ENCODE data around the gene GIMD1. TPM values are rescaled to one million over a fixed set of nuclear protein-coding genes. Genes with fewer than 3 reads are reported as not detected.
A peak's percentile ranks its signal among the peaks of the same experiment; 100 is the strongest.

GIMD1 gene
- total RNA-seq, 1 donor from 2014 or later: not detected

DNA sequence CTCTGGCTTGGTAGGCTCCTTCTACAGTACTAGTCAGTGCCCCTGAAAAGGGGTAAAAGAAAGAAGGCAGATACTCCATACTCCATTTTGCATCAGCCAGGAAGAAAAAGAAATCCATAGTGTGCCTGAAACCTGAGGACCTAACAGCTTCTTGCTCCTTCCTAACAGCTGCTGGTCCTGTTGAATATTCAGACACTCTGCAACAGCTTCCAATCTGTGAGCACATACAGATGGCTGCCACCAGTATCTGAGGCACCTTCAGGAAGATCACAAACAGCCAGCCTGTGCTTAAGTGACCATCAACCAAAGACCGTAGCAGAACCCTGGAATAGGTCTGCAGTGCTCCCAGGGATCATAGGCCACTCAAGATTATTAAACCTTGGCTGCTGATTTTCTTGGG is 4.3 kb downstream of the GIMD1 start:
- ATAC-seq (no peak), DNase-seq (no peak)
- no peak overlapping the region for H3K27ac ChIP-seq
- H3K27me3 ChIP-seq (ENCODE audit: low read depth): no peaks in the 10 kb centered on the region
- intact Hi-C loops (cut with DNase I): no loop called here
- H3K4me1 ChIP-seq: no peaks in the 10 kb centered on the region
- TF ChIP-seq, protein P1, sequence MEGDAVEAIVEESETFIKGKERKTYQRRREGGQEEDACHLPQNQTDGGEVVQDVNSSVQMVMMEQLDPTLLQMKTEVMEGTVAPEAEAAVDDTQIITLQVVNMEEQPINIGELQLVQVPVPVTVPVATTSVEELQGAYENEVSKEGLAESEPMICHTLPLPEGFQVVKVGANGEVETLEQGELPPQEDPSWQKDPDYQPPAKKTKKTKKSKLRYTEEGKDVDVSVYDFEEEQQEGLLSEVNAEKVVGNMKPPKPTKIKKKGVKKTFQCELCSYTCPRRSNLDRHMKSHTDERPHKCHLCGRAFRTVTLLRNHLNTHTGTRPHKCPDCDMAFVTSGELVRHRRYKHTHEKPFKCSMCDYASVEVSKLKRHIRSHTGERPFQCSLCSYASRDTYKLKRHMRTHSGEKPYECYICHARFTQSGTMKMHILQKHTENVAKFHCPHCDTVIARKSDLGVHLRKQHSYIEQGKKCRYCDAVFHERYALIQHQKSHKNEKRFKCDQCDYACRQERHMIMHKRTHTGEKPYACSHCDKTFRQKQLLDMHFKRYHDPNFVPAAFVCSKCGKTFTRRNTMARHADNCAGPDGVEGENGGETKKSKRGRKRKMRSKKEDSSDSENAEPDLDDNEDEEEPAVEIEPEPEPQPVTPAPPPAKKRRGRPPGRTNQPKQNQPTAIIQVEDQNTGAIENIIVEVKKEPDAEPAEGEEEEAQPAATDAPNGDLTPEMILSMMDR (IDR thresholded peaks at IDR 0.05): no peak
- no peaks in the 10 kb centered on the region for H3K9me3 ChIP-seq
- no peaks in the 10 kb centered on the region for H3K36me3 ChIP-seq
- H3K4me3 ChIP-seq: no peak overlapping the region

DNA sequence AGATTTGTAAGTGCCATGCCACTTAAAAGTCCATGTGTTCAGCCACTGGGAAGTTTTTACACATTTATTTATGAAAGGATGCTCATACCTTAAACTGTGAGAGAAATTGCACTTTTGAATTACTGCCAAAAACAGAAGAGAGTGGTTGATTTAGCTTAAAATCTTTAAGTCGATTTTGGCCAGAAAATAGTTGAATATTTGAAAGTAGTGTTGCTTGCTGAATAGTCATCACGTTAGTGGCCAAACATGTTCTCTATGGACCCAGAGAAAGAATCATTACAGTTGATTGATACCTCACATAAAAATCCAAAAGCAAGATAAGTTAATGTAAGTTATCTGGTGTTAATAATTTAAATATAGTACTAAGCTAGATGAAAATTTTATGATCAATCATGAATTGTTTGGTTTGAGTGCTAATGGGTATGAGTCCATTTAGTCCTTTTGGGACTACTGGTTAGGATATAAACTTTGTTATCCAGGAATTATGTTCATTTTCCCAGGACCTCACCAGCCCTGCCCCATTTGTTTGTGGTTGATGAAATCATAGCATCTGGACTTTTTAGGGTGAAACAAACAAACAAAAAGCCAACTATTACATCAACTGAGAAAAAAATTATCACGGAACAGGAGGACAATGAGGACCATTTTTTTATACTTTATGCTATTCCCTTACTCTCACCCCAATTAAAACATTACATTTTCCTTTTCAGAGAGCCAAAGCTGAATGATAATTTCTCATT is 6.3 kb downstream of the GIMD1 start:
- Histone ChIP-seq H3K4me3 (no peak overlapping the region), H3K4me1 (no peaks in the 10 kb centered on the region), H3K9me3 (no peaks in the 10 kb centered on the region), H3K27ac (no peak overlapping the region), H3K27me3 (ENCODE audit: low read depth) (no peaks in the 10 kb centered on the region), H3K36me3 (no peaks in the 10 kb centered on the region)
- DNase-seq (no peak), ATAC-seq (no peak)
- intact Hi-C loops (cut with DNase I): no loop called here
- TF ChIP-seq, protein P1 (IDR thresholded peaks at IDR 0.05): no peak

DNA sequence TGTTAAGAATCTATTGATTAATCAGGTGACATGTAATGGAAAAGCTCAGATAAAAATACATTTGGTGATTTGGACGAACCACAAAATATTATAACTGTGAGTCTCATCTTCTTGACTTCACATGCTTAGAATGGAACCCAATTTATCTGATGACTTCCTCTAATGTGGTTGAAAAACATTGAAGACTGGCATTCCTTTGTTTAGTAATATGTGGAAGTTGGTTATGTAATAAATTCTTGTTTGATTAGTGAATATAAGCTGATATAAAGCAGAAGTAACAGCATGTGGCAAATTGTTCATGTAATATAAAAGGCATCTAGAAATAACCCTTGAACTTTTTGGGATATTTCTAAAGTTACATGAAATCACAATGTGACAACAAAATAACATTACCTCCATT is 9.7 kb downstream of the GIMD1 start:
- Histone ChIP-seq H3K4me3 (no peak overlapping the region), H3K4me1 (no peaks in the 10 kb centered on the region), H3K9me3 (no peaks in the 10 kb centered on the region), H3K27me3 (ENCODE audit: low read depth) (no peaks in the 10 kb centered on the region), H3K36me3 (no peaks in the 10 kb centered on the region), H3K27ac (no peak overlapping the region)
- TF ChIP-seq, protein P1 (IDR thresholded peaks at IDR 0.05): no peak
- DNase-seq: no peak
- no peak for ATAC-seq
- intact Hi-C loops (cut with DNase I): no loop called here

DNA sequence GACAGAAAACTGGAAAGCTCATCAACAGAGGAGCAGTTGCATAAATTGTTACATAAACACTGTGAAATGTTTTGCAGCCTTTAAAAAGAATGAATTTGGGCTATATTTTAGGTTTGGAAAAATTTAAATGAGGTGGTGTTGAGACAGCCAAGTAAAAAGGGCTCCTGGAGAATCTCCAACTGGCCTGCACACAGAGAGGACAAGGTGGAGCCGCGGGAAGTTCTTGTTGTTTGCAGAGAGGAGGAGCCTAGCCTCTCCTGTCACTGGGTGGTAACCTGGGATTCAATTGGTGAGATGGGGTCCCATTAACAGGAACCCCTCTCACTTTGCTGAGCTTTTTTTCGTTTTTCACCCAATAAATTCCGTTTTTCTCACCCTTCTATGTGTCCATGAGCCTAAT is 13.4 kb downstream of the GIMD1 start:
- Histone ChIP-seq H3K27ac (no peak overlapping the region), H3K4me3 (peak overlapping the region; percentile 18), H3K36me3 (peaks cover 4% of the 10 kb centered on the region), H3K4me1 (no peaks in the 10 kb centered on the region), H3K9me3 (no peaks in the 10 kb centered on the region), H3K27me3 (ENCODE audit: low read depth) (no peaks in the 10 kb centered on the region)
- DNase-seq (no peak), ATAC-seq (no peak)
- TF ChIP-seq, protein P1 (IDR thresholded peaks at IDR 0.05): no peak
- intact Hi-C loops (cut with DNase I): no loop called here

DNA sequence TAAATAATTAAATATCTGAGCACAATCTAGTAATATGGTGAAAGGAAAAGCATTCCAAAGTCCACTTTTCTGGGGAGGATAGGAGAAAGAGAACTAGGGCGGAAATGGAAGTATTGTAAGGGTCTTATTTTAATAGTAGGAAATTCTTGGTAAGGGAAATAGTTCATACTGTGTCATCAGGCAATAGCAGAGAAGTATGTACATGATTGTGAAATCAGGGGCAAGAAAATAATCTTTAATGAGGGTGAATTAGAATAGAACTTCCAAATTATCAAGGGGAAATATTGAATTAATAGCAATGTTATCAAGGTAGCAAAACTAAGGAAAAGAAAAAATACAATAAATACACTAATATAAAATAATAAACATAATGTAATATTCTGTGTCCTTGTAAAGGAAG is 14.8 kb downstream of the GIMD1 start:
- ATAC-seq (no peak), DNase-seq (no peak)
- H3K36me3 ChIP-seq: peaks cover 13% of the 10 kb centered on the region
- TF ChIP-seq, protein P1 (IDR thresholded peaks at IDR 0.05): no peak
- no peak overlapping the region for H3K27ac ChIP-seq
- H3K9me3 ChIP-seq: no peaks in the 10 kb centered on the region
- H3K4me1 ChIP-seq: no peaks in the 10 kb centered on the region
- H3K4me3 ChIP-seq: no peak overlapping the region
- H3K27me3 ChIP-seq (ENCODE audit: low read depth): no peaks in the 10 kb centered on the region
- intact Hi-C loops (cut with DNase I): no loop called here
